Gastrocnemius medialis (tissue), 4 donors: ENCODE data around the gene ATE1. TPM values are rescaled to one million over a fixed set of nuclear protein-coding genes. Genes with fewer than 3 reads are reported as not detected.

Experiments used
- ATAC-seq, 2 donors: fragments of 150-250 bp; one replicate each; pipeline ENCODE4 v1.9.1; 2016
- DNase-seq, 2 donors: peaks; one replicate each; pipeline ENCODE4 v3.0.0-alpha.2; 2019
- H3K27ac ChIP-seq, 4 donors: fragments of 200-600 bp; sonication (generic); 1 replicate in 1 of 4; 2 replicates in 3 of 4; pipeline ENCODE4 v1.5.1; 2016 to 2018; ENCODE audit warnings: mild to moderate bottlenecking in 2 of 4, moderate library complexity in 1 of 4
- H3K27me3 ChIP-seq, 3 donors: fragments of 200-600 bp; sonication (generic) in 2 of 3; 1 replicate in 1 of 3; 2 replicates in 2 of 3; pipeline versions ENCODE4 v1.5.1 to v1.6.0; 2016 to 2019; ENCODE audit warnings: mild to moderate bottlenecking in 1 of 3, moderate library complexity in 1 of 3
- H3K36me3 ChIP-seq, 2 donors: fragments of 200-600 bp; sonication (generic) in 1 of 2; one replicate each; pipeline ENCODE4 v1.5.1; 2017 to 2018
- H3K4me1 ChIP-seq, 2 donors: fragments of 200-600 bp; sonication (generic) in 1 of 2; one replicate each; pipeline ENCODE4 v1.5.1; 2016 to 2017; ENCODE audit warnings: mild to moderate bottlenecking in 2 of 2
- H3K4me3 ChIP-seq, 4 donors: fragments of 200-600 bp; sonication (generic) in 3 of 4; 1 replicate in 1 of 4; 2 replicates in 3 of 4; pipeline ENCODE4 v1.5.1; 2016 to 2019; ENCODE audit warnings: mild to moderate bottlenecking in 2 of 4
- H3K9me3 ChIP-seq, 3 donors: fragments of 200-600 bp; sonication (generic) in 2 of 3; 1 replicate in 1 of 3; 2 replicates in 2 of 3; pipeline ENCODE4 v1.5.1; 2016 to 2019
- CTCF ChIP-seq, 5 experiments: fragments of 450-650 bp in 3 of 5; fragments of 200-600 bp in 2 of 5; sonication (generic) in 2 of 5; IDR thresholded peaks in 4 of 5; conservative IDR thresholded peaks in 1 of 5; 1 replicate in 4 of 5; 2 replicates in 1 of 5; pipeline ENCODE4 v1.5.1; 2016 to 2019; ENCODE audit warnings: antibody characterized with exemption in 5 of 5, mild to moderate bottlenecking in 3 of 5, moderate library complexity in 3 of 5
- POLR2A ChIP-seq, 2 donors: fragments of 450-650 bp; IDR thresholded peaks; one replicate each; pipeline ENCODE4 v1.6.1; 2017; ENCODE audit warnings: antibody characterized with exemption in 2 of 2, mild to moderate bottlenecking in 2 of 2, moderate library complexity in 2 of 2
- in situ Hi-C, 4 donors: fragments of 200-750 bp; cut with MboI; loops; one replicate each; pipeline versions ENCODE4 v1.15.0 to v1.8.0; 2017; ENCODE audit warnings: low sequenced_read_pairs in 4 of 4
- intact Hi-C: fragments of 100-400 bp; cut with DNase I; formaldehyde crosslinking; loops from one replicate; pipeline ENCODE4 v1.15.1; 2023; ENCODE audit warnings: low total_unique reads
- total RNA-seq, 4 donors: library from RNA; depleted of rRNA; stranded (reverse); fragments of >200 nt; gene quantifications; one replicate each; pipeline versions ENCODE4 v1.1.0 to v1.2.3, GENCODE V29; 2016

ATE1 gene
- total RNA-seq, 4 donors from 2014 or later = 34.3 to 57.6 (median 39.4) TPM

- TF ChIP-seq CTCF (IDR thresholded peaks at IDR 0.05 in 4 of 5, conservative IDR thresholded peaks at IDR 0.05 in 1 of 5) = no peak
- Histone ChIP-seq H3K27me3 (no peaks in the 10 kb centered on the region), H3K9me3 (no peaks in the 10 kb centered on the region), H3K4me1 (no peaks in the 10 kb centered on the region), H3K4me3 (no peak overlapping the region), H3K36me3 (peaks cover 0 to 13% of the 10 kb centered on the region in 2 donors), H3K27ac (no peak overlapping the region)
- ATAC-seq (no peak), DNase-seq (no peak)
- intact Hi-C loops = no loop called here
- in situ Hi-C loops = no loop called here
Measured at GRCh38 chr10:121873236-121873635, 54.6 kb downstream of the ATE1 start.

- intact Hi-C loops (no loop called here), in situ Hi-C loops (no loop called here)
- H3K27me3 ChIP-seq = no peaks in the 10 kb centered on the region
- H3K9me3 ChIP-seq = no peaks in the 10 kb centered on the region
- TF ChIP-seq CTCF (IDR thresholded peaks at IDR 0.05 in 4 of 5, conservative IDR thresholded peaks at IDR 0.05 in 1 of 5) (no peak), POLR2A (IDR thresholded peaks at IDR 0.05) (no peak)
- no peak overlapping the region for H3K4me3 ChIP-seq
- H3K36me3 ChIP-seq = peaks cover 0 to 13% of the 10 kb centered on the region in 2 donors
- no peaks in the 10 kb centered on the region for H3K4me1 ChIP-seq
- no peak overlapping the region for H3K27ac ChIP-seq
- ATAC-seq = no peak
- no peak for DNase-seq
Measured at GRCh38 chr10:121870413-121870812, 57.4 kb downstream of the ATE1 start.

- no peak overlapping the region for H3K4me3 ChIP-seq
- in situ Hi-C loops = no loop called here
- intact Hi-C loops = no loop called here
Measured at GRCh38 chr10:121865554-121865953, 62.3 kb downstream of the ATE1 start.

GRCh38 chr10:121864653-121865052 lies 63.2 kb downstream of the ATE1 start:
- Histone ChIP-seq H3K27me3 (no peaks in the 10 kb centered on the region), H3K4me3 (no peak overlapping the region), H3K27ac (no peak overlapping the region), H3K4me1 (no peaks in the 10 kb centered on the region), H3K9me3 (no peaks in the 10 kb centered on the region), H3K36me3 (peaks cover 0 to 20% of the 10 kb centered on the region in 2 donors)
- no peak for ATAC-seq
- no peak for DNase-seq
- intact Hi-C loops (no loop called here), in situ Hi-C loops (no loop called here)
- TF ChIP-seq POLR2A (IDR thresholded peaks at IDR 0.05) (no peak), CTCF (IDR thresholded peaks at IDR 0.05 in 4 of 5, conservative IDR thresholded peaks at IDR 0.05 in 1 of 5) (no peak)

More at GRCh38 chr10:121865554-121865953, 62.3 kb downstream of the ATE1 start:
- Histone ChIP-seq H3K4me1 (no peaks in the 10 kb centered on the region), H3K27me3 (no peaks in the 10 kb centered on the region), H3K9me3 (no peaks in the 10 kb centered on the region), H3K27ac (no peak overlapping the region), H3K36me3 (peaks cover 0 to 20% of the 10 kb centered on the region in 2 donors)
- no peak for DNase-seq
- no peak for ATAC-seq
- TF ChIP-seq CTCF (IDR thresholded peaks at IDR 0.05 in 4 of 5, conservative IDR thresholded peaks at IDR 0.05 in 1 of 5) (no peak), POLR2A (IDR thresholded peaks at IDR 0.05) (no peak)

- in situ Hi-C loops = no loop called here
- Histone ChIP-seq H3K4me1 (no peaks in the 10 kb centered on the region), H3K36me3 (peaks cover 0 to 16% of the 10 kb centered on the region in 2 donors), H3K9me3 (no peaks in the 10 kb centered on the region), H3K27ac (no peak overlapping the region), H3K27me3 (no peaks in the 10 kb centered on the region), H3K4me3 (no peak overlapping the region)
- intact Hi-C loops = no loop called here
- TF ChIP-seq CTCF (IDR thresholded peaks at IDR 0.05 in 4 of 5, conservative IDR thresholded peaks at IDR 0.05 in 1 of 5) (no peak), POLR2A (IDR thresholded peaks at IDR 0.05) (no peak)
- DNase-seq = no peak
- ATAC-seq = no peak
Measured at GRCh38 chr10:121864168-121864567, 63.7 kb downstream of the ATE1 start.
